Osteoblast (primary cell): ENCODE measurements around the gene FLYWCH1. TPM values are rescaled to one million over a fixed set of nuclear protein-coding genes. Genes with fewer than 3 reads are reported as not detected.

ENCODE experiments used
- DNase-seq: peaks from one replicate; pipeline ENCODE4 v3.0.0; 2011; ENCODE audit warnings: low spot score, mixed read lengths; ENCODE audit not compliant: insufficient read length; ENCODE audit errors: missing footprints
- H2AFZ ChIP-seq: 2 replicates; pipeline ENCODE4 v1.6.0; 2011; ENCODE audit warnings: mild to moderate bottlenecking, low read length
- H3K27ac ChIP-seq: 2 replicates; pipeline ENCODE4 v1.5.1; 2011; ENCODE audit warnings: mild to moderate bottlenecking, low read depth, low read length, moderate library complexity
- H3K27me3 ChIP-seq: 2 replicates; pipeline ENCODE4 v1.6.0; 2012; ENCODE audit warnings: mild to moderate bottlenecking, control low read depth, inconsistent platforms, low read length, moderate library complexity; ENCODE audit not compliant: insufficient read depth
- H3K36me3 ChIP-seq: 2 replicates; pipeline ENCODE4 v1.5.1; 2011; ENCODE audit warnings: mild to moderate bottlenecking, low read length, control low read depth, moderate library complexity; ENCODE audit not compliant: insufficient read depth
- H3K4me1 ChIP-seq: 2 replicates; pipeline ENCODE4 v1.5.1; 2011; ENCODE audit warnings: mild to moderate bottlenecking, low read length, control low read depth, moderate library complexity; ENCODE audit not compliant: insufficient read depth
- H3K4me2 ChIP-seq: 2 replicates; pipeline ENCODE4 v1.6.0; 2011; ENCODE audit warnings: mild to moderate bottlenecking, low read length; ENCODE audit not compliant: insufficient read depth
- H3K4me3 ChIP-seq: fragments of 200-600 bp; sonication (generic); 3 replicates; pipeline ENCODE4 v1.5.1; 2012; ENCODE audit warnings: mild to moderate bottlenecking, low read length, inconsistent platforms; ENCODE audit not compliant: insufficient read depth
- H3K79me2 ChIP-seq: 2 replicates; pipeline ENCODE4 v1.6.0; 2012; ENCODE audit warnings: mild to moderate bottlenecking, low read length, control low read depth, inconsistent platforms; ENCODE audit not compliant: insufficient read depth
- H3K9me3 ChIP-seq: 2 replicates; pipeline ENCODE4 v1.5.1; 2011; ENCODE audit warnings: low read depth, low read length, control low read depth
- H4K20me1 ChIP-seq: 2 replicates; pipeline ENCODE4 v1.6.0; 2012; ENCODE audit warnings: mild to moderate bottlenecking, low read length, control low read depth; ENCODE audit not compliant: insufficient read depth
- CTCF ChIP-seq: IDR thresholded peaks from 2 replicates; pipeline ENCODE4 v1.5.1; 2011; ENCODE audit warnings: mild to moderate bottlenecking, low read depth, low read length, moderate library complexity; ENCODE audit errors: extremely low read depth
- total RNA-seq: library from RNA; depleted of rRNA; stranded (reverse); fragments of >200 nt; gene quantifications from 2 replicates; pipeline ENCODE4 v1.2.3, GENCODE V29; 2012

Gene FLYWCH1
- total RNA-seq, 1 donor: 56.5 TPM

GRCh38 chr16:2874912-2875362 is 36.8 kb upstream of the FLYWCH1 start:
- TF ChIP-seq CTCF: peak; percentile 83
- Histone ChIP-seq H3K79me2 (no peaks in the 10 kb centered on the region), H3K4me2 (peak overlapping the region; percentile 27)

GRCh38 chr16:2879854-2880508 is 31.8 kb upstream of the FLYWCH1 start:
- Histone ChIP-seq H3K79me2 (peaks cover 12% of the 10 kb centered on the region), H2AFZ (no peak overlapping the region), H3K27me3 (no peaks in the 10 kb centered on the region), H3K4me1 (peaks cover 6% of the 10 kb centered on the region), H4K20me1 (no peaks in the 10 kb centered on the region), H3K4me2 (no peak overlapping the region), H3K27ac (no peak overlapping the region), H3K9me3 (no peaks in the 10 kb centered on the region), H3K36me3 (no peaks in the 10 kb centered on the region), H3K4me3 (no peak overlapping the region)
- no peak for TF ChIP-seq CTCF
- peak; percentile 39 for DNase-seq

More at GRCh38 chr16:2874912-2875362, 36.8 kb upstream of the FLYWCH1 start:
- no peak overlapping the region for H3K27ac ChIP-seq
- H2AFZ ChIP-seq: peak overlapping the region; percentile 36
- peak; percentile 94 for DNase-seq
- H3K36me3 ChIP-seq: no peaks in the 10 kb centered on the region
- no peaks in the 10 kb centered on the region for H4K20me1 ChIP-seq
- H3K4me3 ChIP-seq: no peak overlapping the region
- no peaks in the 10 kb centered on the region for H3K27me3 ChIP-seq
- H3K4me1 ChIP-seq: no peaks in the 10 kb centered on the region
- H3K9me3 ChIP-seq: no peaks in the 10 kb centered on the region

- no peaks in the 10 kb centered on the region for H3K9me3 ChIP-seq
- peak overlapping the region; percentile 99 for H2AFZ ChIP-seq
- H4K20me1 ChIP-seq: no peaks in the 10 kb centered on the region
- H3K27me3 ChIP-seq: no peaks in the 10 kb centered on the region
- peak; percentile 58 for DNase-seq
- no peak for TF ChIP-seq CTCF
- peaks cover 6% of the 10 kb centered on the region for H3K4me1 ChIP-seq
- H3K79me2 ChIP-seq: peaks cover 19% of the 10 kb centered on the region
- H3K4me2 ChIP-seq: peak overlapping the region; percentile 97
- H3K27ac ChIP-seq: peak overlapping the region; percentile 84
- peak overlapping the region; percentile 96 for H3K4me3 ChIP-seq
- no peaks in the 10 kb centered on the region for H3K36me3 ChIP-seq
Measured at GRCh38 chr16:2881783-2882649, 29.7 kb upstream of the FLYWCH1 start.
